HG03457 (cell line): ENCODE data around the gene DDX4.
"Not testable (repeated sequence)": the region's sequence is repeated elsewhere in the genome, so short reads cannot be mapped to it uniquely, and the experiment has no call there.

ENCODE experiments used
- ATAC-seq: cut with Tn5 transposase; IDR thresholded peaks from one replicate; pipeline ENCODE4 v1.9.1; 2021; ENCODE audit warnings: moderate number of reproducible peaks; ENCODE audit not compliant: unreplicated experiment

Gene DDX4

DNA sequence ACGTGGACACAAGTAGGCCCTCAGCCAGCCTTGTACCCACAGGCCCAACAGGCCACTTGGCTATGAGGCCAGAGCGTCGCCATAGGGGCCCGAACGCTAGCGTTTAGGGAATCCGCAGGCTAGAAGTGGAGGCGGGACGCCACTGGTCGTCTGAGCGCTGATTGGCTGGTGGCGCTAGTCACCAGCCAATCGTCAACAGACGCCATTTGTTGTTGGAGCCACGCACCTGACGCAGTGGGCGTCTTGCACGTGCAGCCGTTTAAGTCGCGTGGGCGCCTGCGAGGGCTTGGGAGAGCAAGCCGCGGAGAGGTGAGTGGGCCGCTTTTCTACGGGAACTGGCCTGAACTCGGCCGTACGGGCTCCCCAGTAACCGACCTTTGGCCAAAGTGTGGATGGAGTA lies at the start of gene DDX4:
DDX4 (plus strand) TSS at position 269 of the 400 bp plus-strand sequence. CDS start 903 bp downstream, outside the sequence.
- no peak for ATAC-seq

DNA sequence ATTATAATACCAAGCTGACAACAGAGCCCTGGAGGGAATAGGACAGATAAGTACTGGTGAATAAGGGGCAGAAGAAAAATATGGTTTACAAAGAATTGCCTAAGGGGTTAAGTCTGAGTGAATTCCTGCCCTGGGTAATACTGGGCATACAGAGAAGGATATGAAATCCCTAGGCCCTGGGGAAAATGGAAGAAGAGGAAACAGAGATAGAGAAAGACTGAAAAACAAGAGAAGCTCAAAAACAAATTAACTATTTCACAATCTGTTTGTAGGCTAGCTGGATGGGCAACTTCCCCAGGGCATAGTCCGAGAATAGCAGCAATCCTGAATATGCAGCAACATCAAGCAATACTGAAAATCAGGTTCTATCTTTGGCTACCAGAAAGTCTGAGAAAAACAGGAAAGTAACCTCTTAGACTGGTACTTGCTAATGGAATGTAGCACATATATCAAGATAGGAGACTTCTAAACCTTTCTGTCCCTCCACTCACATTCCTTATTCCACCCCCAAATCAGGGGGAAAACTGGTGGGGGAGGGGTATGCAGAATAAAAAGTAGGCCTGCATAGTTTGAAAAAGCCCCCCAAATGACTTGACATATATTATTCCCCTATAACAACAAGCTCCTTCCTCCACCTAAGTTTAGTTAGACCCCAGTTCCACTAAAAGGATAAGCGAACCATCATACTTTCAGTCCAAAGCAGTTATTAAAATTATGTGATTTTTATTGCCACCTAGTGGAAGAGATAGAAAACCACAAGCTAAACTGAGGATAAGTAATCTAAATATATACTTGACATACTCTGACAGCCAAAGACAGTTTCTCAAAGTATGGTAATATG lies 46.4 kb upstream of the DDX4 start:
- no peak for ATAC-seq

DNA sequence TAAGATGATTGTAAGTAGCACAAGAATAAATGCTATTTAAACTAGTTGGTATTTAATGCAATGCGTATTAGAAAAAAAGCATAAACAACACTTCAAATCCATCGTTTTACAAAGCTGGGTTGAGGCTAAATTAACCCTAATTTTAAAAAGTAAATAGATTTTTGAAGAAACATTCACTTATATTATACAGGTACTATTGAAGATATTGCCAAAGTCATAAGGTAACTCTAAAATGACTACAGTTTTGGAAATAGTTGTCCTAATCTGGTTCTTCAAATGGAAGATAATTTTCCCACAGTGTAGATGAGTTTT lies 45.8 kb upstream of the DDX4 start:
- ATAC-seq, result no peak

DNA sequence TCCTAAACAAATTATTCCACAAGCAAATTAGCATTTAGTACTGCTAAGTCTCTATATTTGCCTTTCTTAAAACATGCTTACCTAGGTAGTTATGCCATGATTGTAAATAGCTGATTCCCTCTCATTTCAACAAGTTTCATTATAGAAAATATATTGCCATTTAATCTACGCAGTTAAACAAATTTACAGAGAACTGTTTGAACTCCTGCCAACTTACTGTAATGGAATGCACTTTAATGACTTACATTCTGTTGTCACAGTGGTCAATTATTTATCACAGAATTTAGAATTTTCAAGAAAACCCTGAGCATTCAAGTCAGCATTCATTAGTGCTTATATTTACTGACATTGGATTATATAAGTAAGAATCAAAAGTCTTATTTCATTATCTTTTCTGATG lies 45.4 kb upstream of the DDX4 start:
- no peak for ATAC-seq

DNA sequence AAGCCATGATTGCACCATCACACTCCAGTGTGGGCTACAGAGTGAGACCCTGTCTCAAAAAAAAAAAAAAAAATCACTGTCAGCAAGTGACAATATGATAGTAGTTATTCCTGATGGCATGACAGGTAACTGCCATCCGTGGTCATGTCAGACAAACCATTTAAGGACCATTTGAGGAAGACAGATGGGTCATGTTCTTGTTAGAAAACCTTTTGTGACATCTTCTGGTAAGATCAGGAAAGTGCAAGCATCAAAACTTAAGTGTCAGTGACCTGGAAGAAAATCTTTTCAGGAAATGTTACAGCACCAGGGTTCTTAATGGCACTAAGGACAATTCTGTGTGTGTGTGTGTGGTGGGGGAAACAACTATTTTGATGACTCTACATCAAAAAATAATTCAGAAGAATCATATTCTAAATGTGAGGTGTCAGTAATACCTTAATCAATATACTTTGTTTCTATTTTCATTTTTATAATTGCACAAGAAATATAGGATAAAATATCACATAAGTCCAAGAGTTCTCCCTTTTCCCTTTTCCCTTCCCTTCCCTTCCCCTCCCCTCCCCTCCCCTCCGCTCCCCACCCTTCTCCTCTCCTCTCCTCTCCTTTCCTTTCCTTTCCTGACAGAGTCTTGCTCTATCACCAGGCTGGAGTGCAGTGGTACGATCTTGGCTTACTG lies 43.6 kb upstream of the DDX4 start:
- ATAC-seq, result no peak

DNA sequence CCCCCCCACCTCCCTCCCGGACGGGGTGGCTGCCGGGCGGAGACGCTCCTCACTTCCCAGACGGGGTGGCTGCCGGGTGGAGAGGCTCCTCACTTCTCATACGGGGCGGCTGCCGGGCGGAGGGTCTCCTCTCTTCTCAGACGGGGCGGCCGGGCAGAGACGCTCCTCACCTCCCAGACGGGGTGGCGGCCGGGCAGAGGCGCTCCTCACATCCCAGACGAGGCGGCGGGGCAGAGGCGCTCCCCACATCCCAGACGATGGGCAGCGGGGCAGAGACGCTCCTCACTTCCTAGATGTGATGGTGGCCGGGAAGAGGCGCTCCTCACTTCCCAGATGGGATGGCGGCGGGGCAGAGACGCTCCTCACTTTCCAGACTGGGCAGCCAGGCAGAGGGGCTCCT lies 41.2 kb upstream of the DDX4 start:
- ATAC-seq, result not testable (repeated sequence)

DNA sequence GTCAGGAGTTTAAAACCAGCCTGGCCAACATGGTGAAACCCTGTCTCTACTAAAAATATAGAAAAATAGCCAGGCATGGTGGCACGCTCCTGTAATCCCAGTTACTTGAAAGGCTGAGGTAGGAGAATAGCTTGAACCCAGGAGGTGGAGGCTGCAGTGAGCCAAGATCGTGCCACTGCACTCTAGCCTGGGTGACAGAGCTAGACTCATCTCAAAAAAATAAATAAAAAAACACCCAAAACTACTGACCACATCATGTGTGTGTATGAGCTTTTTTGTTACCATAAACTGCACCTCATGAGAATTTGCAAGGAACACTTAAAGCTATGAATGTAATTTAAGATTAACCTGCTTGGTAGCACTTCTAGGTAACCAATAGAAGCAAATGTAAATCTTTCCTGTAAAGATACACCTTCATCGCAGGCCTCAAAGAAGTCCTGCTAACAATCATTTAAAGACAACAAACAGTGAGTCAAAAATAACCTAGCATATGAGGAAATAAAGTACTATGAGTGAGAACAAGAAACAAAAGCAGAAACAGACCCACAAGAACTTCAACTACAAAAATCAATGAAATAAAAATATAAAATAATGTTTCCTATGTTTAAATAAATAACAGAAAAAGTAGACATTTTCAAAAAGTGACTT lies 38.7 kb upstream of the DDX4 start:
- no peak for ATAC-seq

DNA sequence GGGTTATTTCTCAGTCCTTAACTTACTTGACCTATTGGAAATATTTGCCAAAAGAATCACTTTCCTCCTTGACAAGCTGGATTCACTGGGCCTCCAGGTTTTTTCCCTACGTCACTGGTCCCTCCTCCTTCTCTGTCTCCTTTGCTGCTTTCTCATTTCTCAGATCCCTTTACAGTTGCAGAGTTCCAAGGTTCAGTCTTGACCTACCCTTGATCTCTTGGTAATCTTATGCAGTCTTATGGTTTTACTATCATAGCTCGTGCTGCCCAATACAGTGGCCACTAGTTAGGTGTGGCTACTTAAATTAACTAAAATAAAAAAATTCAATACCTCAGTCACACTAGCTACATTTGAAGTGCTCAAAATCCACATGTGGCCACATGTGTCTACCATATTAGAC lies 37.1 kb upstream of the DDX4 start:
- no peak for ATAC-seq

DNA sequence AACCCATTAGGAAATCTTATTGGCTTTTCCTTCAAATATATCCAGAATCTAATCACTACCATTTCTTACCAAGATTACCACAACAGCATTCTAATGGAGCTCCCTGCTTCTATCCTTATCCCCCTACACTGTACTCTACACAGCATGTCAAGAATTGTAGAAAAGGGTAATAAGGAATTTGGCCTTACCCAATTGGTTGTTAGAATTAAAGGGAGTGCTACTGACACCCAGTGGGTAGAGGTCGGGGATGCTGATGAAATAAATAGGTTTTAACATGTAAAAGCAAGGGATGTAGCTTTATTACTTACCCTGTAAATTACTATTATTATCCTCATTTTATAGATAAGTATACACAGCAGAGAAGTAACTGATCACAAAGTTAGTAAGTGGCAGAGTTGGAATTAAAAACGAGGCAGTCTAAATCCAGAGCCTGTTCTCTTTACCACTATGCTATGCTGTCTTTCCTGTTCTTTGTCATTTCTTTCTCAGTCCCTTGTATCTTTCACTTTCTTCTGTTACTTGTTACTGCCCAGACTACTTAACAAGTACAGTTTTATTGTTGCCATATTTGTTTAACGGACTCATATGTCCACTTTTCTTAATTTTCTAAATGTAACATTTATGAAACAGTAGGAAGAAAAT lies 36.3 kb upstream of the DDX4 start:
- no peak for ATAC-seq

DNA sequence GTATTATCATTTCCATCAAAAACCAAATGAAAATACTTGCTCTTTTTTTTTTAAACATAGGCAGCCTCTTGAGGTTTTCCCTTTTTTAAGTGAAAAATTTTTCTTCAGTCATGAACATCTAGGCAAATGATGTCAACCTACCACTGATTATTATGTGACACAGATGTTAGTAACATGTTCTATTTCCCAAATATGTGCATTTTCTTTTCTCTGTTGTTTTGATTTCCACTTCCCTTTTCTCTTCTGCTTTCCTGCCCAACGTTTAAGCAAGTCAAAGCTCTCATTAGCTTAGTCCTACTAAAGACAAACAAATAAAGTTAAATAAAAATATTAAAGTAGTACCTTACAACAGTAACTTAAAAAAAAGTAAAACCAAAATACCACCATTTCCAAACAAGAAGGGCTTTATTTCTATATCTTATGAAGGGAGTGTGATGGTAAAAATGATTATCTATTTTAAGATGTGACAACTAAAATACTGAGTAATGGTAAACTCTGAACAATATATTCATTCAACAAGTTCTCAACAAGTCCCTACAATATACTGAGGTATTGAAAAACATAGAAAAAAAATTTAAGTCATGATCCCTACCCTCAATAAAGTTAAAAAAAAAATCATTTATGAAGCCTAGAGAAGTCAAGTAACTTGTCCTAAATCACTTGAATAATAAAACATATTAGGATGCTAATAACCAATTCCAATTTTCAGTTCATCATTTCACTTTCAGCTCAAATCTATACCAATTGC lies 35.1 kb upstream of the DDX4 start:
- no peak for ATAC-seq

DNA sequence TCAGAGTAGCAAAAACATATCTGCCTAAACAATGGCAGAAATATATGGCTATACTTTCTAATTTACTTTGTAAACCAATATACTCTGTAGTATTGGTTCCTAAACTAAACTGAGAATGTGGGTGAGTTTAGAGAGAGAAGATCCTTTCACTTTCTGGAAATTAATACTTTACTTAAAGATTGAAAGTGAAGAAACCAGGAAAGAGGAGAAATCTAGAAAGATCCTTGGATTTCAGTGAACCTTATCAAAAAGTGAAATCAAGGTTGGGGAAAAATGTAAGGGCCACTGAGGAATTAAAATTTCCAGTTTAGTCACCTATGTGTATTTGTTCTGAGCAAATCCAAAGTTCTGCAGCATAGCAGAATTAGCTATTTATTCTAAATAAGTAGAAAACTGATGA lies 31.6 kb upstream of the DDX4 start:
- ATAC-seq, result no peak

DNA sequence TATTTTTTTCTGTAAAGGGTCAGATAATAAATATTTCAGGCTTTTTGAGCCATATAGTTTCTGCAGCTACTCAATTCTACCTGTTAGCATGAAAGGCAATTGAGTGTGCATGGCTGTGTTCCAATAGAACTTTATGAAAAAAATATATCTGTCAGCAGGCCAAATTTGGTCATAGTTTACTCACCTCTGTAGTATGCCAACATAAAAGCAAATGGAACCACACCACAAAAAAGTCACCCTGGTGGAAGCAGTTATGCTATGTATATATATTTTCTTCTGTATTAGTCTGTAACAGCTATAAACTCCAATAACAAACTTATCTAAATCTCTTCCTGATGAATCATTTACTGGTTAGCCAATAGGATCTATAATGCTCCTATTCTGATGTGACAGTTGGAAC lies 29.1 kb upstream of the DDX4 start:
- ATAC-seq, result no peak

DNA sequence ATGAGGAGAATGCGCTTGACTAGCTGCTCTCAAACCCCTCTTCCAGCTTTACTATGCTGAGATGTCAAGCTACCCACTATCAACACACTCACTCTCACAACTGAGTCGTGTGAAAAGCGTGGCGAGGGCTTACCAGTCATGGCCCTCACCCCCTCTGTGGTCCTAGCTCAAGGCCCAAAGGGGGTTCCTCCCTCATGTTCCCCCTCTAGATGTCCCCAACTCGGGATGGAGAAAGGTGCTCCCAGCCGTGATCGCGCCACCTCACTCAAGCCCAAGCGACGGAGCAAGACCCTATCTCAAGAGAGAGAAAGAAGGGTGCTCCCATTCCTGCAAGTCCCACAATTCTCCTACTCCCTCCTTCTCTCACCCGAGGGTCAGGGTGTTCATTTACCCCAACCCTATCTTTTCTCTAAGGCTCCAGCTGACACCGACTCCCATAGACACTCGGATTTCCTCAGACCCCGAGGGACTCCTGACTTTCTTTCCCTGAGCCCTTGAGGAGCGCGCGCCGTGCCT lies 26.3 kb upstream of the DDX4 start:
- no peak for ATAC-seq

DNA sequence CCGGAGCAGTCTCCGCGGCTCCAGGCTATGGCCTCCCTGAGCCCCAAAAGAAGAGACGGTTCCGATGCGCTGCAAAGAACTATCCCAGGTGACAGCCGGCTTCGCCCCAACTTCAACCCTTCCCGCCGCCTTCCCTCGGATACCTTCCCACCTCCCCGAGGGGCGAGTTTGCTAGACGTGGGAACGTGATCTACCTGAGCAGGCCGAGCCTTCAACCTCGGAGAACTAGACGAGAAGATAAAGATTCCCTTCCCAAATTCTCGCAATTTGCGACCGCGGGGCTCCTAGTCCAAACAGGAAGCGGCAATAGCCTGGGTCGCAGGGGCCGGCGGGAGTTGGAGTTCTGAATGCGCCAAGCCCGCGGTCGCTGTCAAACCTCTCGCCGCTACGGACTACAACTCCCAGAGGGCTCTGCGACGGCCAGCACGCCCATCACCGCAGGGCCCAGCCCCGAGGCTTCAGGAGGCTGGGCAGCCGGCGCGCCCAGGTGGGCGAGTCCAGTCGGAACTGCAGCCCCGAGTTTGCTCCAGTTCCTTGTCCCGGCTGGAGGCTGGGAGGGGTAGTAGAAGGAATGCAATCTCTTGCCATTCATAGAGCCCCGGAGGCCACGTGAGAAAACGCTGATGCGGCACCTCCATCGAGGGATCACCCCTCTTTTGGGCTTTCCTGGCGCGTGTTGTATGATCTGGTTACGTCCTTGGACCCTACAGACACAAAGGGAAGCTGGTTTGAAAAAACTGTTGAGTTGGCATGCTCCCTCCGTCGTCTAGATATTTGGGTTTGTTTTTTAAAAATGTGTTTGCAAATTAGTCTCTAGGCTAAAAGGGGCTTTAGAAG lies 25.6 kb upstream of the DDX4 start, which contains the start of gene SLC38A9:
SLC38A9 (minus strand) TSS at position 302 of the 837 bp plus-strand sequence. CDS start 14,366 bp downstream, outside the sequence.
- peak; percentile 98 for ATAC-seq

DNA sequence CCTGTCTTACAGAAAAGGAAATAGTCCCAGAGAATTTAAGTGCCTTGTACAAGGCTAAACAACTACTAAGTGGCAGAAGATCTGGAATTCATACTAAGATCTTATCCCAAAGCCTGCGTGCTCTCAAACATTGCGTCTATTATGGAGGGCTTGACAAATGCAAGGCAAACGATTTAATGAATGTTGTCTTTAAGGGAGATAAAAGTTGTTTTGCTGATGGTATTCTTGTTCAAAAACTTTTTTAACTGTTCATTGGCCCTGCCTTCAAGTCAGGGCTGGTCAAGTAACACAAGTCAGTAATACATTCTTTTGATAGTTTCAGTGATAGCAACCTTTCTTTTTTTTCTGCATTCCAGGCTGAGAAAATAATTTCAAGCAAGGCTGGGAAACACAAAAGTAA lies 24.0 kb upstream of the DDX4 start:
- ATAC-seq, result no peak

DNA sequence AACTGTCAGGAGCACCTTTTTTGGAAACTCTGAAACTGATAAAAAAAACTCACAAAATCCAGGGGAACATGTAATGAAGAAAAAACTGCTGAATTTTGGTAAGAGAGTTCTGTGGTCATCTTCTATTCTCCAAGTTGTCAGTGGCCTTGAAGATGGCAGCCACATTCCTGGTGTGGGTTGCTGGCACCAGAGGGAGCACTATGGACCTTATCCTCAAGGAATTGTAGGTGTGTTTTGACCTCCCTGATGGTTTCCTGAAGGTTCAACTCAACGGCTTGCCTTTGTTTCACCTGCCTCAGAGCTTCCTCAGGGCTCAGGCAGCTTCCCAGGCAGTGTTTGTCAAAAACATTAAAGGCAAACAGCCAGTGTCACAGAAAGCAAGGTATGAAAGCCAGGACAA lies 23.5 kb upstream of the DDX4 start:
- no peak for ATAC-seq

DNA sequence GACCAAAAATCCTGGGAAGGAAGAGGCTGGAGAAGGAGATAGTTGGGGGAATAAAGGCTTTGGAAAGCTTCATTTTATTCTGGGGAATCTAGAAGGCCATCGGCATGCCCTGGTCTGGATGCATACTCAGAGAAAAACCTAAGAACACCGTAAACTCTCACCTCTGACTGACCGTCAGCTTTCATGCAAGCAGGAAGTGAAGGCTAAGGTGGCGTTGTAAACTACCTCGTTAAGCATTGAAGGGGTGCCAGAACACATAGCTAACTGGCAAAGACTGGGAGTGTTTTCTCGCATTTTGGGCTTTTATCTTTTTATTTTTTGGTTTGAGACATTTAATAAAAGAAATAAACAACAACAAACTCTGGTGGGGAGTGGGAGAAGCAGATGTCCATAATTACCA lies 23.1 kb upstream of the DDX4 start:
- no peak for ATAC-seq

DNA sequence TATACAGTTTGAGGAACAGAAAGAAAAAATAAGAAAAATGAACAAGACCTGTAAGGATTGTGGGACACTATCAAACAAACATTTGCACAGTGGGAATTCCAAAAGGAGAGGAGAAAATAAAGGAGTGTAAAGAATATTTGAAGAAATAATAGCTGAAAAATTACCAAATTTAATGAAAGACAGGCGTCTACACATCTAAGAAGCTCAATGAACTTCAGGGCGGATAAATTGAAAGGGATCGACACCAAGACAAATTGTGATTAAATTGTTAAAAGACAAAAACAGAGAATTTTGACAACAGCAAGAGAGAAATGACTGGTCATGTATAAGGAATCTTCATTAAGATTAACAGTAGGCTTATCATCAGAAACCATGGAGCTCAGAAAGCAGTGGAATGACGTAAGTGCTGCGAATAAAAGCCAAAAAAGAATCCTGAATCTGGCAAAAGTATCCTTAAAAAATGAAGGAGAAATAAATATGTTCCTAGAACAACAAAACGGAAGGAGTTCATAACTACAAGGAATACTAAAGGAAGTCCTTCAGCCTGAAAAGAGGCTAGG lies 22.3 kb upstream of the DDX4 start:
- ATAC-seq, result no peak

DNA sequence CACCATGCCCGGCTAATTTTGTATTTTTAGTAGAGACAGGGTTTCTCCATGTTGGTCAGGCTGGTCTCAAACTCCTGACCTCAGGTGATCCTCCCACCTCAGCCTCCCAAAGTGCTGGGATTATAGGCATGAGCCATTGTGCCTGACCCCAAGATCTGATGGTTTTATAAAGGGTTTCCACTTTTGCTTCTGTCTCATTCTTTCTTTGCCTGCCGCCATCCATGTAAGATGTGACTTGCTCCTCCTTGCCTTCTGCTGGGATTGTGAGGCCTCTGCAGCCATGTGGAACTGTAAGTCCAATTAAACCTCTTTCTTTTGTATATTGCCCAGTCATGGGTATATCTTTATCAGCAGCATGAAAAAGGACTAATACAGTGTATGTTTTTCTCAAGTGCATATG lies 18.8 kb upstream of the DDX4 start:
- ATAC-seq, result not testable (repeated sequence)
